ENCODE measurements around the gene CLEC17A. TPM values are rescaled to one million over a fixed set of nuclear protein-coding genes. Genes with fewer than 3 reads are reported as not detected.

The CLEC17A gene
- total and polyA plus RNA-seq, 2 of the 8 experiments (the other 6 are each of a cell fraction or from before 2014, with no cell fraction given): not detected

DNA sequence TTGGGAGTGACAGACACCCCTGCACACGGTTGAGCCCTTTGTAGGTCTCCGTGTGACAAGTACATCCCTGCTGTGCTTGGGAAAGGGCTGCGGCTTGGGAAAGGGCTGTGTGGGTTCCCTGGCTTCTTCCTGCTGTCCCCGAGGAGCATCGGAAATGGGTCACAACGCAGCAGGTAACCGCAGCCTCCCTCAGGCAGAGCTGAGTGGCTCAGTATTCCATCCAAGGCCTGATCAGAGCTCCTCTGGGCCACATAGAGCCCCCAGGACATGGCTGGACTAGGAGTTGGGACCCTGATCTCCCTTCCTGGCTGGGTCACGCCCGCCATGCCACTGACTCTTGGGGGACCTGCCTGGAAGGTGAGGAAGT lies 37.2 kb upstream of the CLEC17A start:
- H3K79me2 ChIP-seq (ENCODE audit: control insufficient read depth in 1 of 2, insufficient read depth in 2 of 2, low read length in 2 of 2): peaks cover 0 to 26% of the 10 kb centered on the region in 2 experiments; a peak in 1 of 4 replicates
- no peak for TF ChIP-seq EP300 (IDR thresholded peaks at IDR 0.05; ENCODE audit: borderline replicate concordance in 1 of 2, low read depth in 2 of 2, low read length in 2 of 2)
- TF ChIP-seq TEAD4 (IDR thresholded peaks at IDR 0.05; ENCODE audit: low read depth, low read length): no peak

More for the DNA sequence above, 37.2 kb upstream of the CLEC17A start:
- POLR2A ChIA-PET (ENCODE audit: partially characterized antibody): interaction anchor here (1.5 to 1.6 kb wide), 2 partner anchors 9 to 28 kb away, joined by 3 to 5 read pairs; no protein-coding TSS in a partner anchor
- FAIRE-seq (no peak), DNase-seq (ENCODE audit: low read depth in 1 of 2, low spot score in 2 of 2) (no peak)
- no peak overlapping the region for H2BK120ac ChIP-seq (replicated peaks; ENCODE audit: low read depth, low read length)
- CTCF ChIA-PET (ENCODE audit: partially characterized antibody): interaction anchor here (0.6 to 1.1 kb wide), 2 partner anchors 8 to 96 kb away, joined by 3 read pairs; no protein-coding TSS in a partner anchor
- no peak overlapping the region for H2BK12ac ChIP-seq (ENCODE audit: low read depth, low read length)
- no peak overlapping the region for H3K18ac ChIP-seq (ENCODE audit: extremely low read depth, low read length)
- H4K8ac ChIP-seq (ENCODE audit: extremely low read depth, insufficient read depth, low read length): no peak overlapping the region
- H3K4ac ChIP-seq (replicated peaks; ENCODE audit: insufficient read length, low read depth, low read length): no peak overlapping the region
- no peak overlapping the region for H3K4me2 ChIP-seq (ENCODE audit: insufficient read depth in 1 of 2, low read depth in 2 of 2, low read length in 2 of 2)
- H2BK5ac ChIP-seq (ENCODE audit: low read depth, low read length): no peak overlapping the region; the same call in 1 of the 2 replicates
- H2AK5ac ChIP-seq (ENCODE audit: low read depth, low read length): no peak overlapping the region
- no peak overlapping the region for H3K27ac ChIP-seq (ENCODE audit: low read depth, low read length)
- H2AFZ ChIP-seq (ENCODE audit: low read length): no peak overlapping the region
- no peaks in the 10 kb centered on the region for H3K36me3 ChIP-seq (ENCODE audit: control insufficient read depth in 2 of 4, insufficient read depth in 4 of 4, low read length in 3 of 4)
- H3K14ac ChIP-seq (ENCODE audit: insufficient read length): no peak overlapping the region
- no peak overlapping the region for H3K23ac ChIP-seq (ENCODE audit: insufficient read length)
- H2BK20ac ChIP-seq (ENCODE audit: low read length): no peak overlapping the region
- peaks cover 5 to 14% of the 10 kb centered on the region in 2 experiments for H4K20me1 ChIP-seq (replicated peaks in 1 of 2; ENCODE audit: control insufficient read depth in 1 of 2, insufficient read depth in 2 of 2, low read length in 2 of 2)
- H3K79me1 ChIP-seq (ENCODE audit: low read depth, low read length): peaks cover 17% of the 10 kb centered on the region
- no peak overlapping the region for H3K4me3 ChIP-seq (ENCODE audit: extremely low read depth in 1 of 4, insufficient read depth in 2 of 4, low read depth in 3 of 4, low read length in 4 of 4)
- H3K9me3 ChIP-seq (ENCODE audit: insufficient read depth in 2 of 2, low read depth in 1 of 2, low read length in 1 of 2): no peaks in the 10 kb centered on the region
- WGBS, 2 experiments (ENCODE audit: extremely low coverage in 1 of 2, insufficient coverage in 1 of 2, insufficient read length in 1 of 2, insufficient replicate concordance in 2 of 2, low coverage in 1 of 2, low lambda C conversion rate in 2 of 2, missing lambda C conversion rate in 1 of 2): 93% methylated on average over 9 of the region's 9 CpGs; no CpG with 5 or more reads in 1 of the 2 experiments
- H3K56ac ChIP-seq (replicated peaks; ENCODE audit: insufficient read length, low read depth, low read length): no peak overlapping the region
- H3K23me2 ChIP-seq (ENCODE audit: low read depth, low read length): no peaks in the 10 kb centered on the region
- peaks cover 0 to 3% (median 1%) of the 10 kb centered on the region in 4 experiments; a peak in 3 of 7 replicates for H3K4me1 ChIP-seq (replicated peaks in 1 of 4; ENCODE audit: control insufficient read depth in 3 of 4, insufficient read depth in 4 of 4, low read length in 3 of 4)
- no peak overlapping the region for H3K9ac ChIP-seq (replicated peaks in 1 of 4; ENCODE audit: extremely low read depth in 1 of 4, low read depth in 3 of 4, low read length in 3 of 4)
- H4K5ac ChIP-seq (ENCODE audit: insufficient read length, low read depth, low read length): no peak overlapping the region
- no peaks in the 10 kb centered on the region; a peak in 1 of 7 replicates for H3K27me3 ChIP-seq (replicated peaks in 1 of 4; ENCODE audit: control insufficient read depth in 3 of 4, extremely low read depth in 1 of 4, insufficient read depth in 3 of 4, low read length in 3 of 4)
- H2BK15ac ChIP-seq (ENCODE audit: low read length): no peak overlapping the region
- H4K91ac ChIP-seq (replicated peaks; ENCODE audit: insufficient read length, low read length): no peak overlapping the region
